EL (cell line): Measurements from ENCODE around the gene COMT.
A peak's percentile ranks its signal among the peaks of the same experiment; 100 is the strongest.

Source experiments
- DNase-seq: peaks from one replicate; pipeline ENCODE4 v3.0.0-alpha.2; 2016

COMT gene

GRCh38 chr22:19958083-19959042, 16.8 kb downstream of the COMT start:
- no peak for DNase-seq

DNA sequence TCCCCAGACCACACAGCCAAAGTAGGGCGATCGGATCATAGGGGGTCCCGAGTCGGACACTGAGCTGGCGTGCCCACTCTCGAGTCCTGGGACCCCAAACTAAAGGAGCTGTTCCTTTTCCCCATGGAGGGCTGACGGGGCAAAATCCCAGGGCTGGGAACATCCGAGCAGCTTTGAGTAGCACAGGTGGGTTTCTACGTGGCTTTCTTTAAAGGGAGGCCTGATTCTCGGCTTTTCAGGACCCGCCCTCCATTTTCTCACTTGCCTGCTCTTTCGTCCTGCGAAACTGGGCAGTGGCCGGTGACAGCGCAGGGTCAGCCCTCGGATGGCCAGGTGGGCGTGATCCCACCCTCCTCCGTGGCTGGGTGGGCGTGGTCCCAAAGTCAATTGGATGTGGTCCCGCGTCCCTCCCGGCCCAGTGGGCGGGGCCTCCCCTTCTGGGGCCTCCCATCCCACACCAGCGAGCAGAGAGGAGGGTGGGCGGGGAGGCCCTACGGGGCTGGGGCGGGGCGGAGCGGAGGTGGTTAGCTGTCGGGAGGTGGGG, 17.5 kb downstream of the COMT start:
- DNase-seq, result no peak

DNA sequence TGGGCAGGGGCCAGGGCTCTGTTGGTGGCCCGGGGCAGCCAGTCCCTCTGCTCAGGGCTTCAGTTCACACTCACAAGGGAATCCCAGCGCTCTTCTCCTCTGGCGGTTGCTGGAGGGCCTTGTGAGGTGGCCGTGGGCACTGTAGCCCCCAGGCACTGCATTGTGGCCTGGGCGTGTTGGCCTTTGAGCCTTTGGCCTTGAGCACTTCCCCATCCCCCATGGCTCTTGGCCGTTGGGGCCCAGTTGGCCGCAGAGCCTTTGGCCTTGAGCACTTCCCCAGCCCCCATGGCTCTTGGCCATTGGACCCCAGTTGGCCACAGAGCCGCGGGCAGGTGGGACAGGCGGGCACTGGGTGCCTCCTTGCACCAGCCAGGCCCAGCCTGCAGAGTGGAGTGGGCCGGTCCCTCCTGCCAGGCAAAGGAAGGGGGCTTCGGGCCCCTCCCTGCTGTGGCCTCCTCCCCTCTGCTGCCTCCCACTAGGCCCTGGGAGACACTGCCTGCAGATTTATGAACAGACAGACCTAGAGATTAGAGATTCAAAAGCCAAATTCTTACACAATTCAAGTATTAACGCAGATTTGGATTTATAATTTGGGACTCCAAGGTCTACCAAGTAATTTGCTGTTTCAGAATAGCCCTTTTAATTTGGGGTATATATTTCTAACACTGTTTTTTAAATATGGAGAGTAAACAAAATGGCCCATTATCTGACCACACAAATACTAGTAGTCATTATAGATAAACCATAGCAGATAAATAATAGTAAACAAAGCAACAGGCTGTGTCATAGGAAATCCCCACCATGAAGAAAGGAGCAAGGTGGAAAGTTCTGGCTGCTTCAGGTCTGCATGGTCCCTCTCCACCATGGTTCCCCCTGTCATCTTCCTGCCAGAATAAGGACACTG, 18.3 kb downstream of the COMT start:
- DNase-seq, result no peak

GRCh38 chr22:19960491-19961200, 19.1 kb downstream of the COMT start:
- DNase-seq, result no peak

GRCh38 chr22:19961201-19961580, 19.6 kb downstream of the COMT start:
- no peak for DNase-seq

DNA sequence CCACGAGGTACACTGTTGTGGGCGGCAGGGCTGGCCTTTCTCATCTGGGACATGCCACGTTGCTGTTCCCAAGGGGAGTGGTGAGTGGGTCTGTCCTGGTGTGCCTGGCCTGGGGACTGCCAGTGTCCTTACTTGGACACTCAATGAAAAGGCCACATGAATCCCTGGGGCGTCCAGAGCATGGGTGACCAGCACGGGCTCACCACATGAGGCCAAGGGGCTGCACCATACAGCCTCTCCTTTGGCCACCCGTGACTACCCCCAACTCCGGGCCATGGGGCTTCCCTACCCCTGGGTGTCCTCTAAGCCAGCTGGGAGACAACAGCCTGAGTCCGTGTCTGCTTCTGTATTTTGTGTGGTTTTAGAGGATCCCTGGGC, 20.3 kb downstream of the COMT start:
- DNase-seq, result no peak

DNA sequence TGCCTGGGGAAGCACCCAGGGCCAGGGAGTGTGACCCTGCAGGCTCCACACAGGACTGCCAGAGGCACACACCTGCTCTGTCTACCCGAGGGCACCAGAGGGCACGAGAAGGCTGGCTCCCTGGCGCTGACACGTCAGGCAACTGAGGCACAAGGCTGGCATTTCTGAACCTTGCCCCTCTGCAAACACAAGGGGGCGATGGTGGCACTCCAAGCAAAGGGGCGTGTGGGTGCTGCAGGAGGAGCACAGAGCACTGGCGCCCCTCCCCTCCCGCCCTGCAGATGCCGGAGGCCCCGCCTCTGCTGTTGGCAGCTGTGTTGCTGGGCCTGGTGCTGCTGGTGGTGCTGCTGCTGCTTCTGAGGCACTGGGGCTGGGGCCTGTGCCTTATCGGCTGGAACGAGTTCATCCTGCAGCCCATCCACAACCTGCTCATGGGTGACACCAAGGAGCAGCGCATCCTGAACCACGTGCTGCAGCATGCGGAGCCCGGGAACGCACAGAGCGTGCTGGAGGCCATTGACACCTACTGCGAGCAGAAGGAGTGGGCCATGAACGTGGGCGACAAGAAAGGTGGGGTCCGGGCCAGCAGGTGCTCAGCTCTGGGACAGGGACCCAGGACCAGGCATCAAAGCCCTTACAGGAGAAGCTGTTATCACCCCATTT, 20.8 kb downstream of the COMT start:
- DNase-seq, result peak; percentile 78

- DNase-seq, result peak; percentile 77
These were observed 21.6 kb downstream of the COMT start for GRCh38 chr22:19962909-19963806.

- no peak for DNase-seq
These were observed 22.5 kb downstream of the COMT start for GRCh38 chr22:19963863-19964642.

DNA sequence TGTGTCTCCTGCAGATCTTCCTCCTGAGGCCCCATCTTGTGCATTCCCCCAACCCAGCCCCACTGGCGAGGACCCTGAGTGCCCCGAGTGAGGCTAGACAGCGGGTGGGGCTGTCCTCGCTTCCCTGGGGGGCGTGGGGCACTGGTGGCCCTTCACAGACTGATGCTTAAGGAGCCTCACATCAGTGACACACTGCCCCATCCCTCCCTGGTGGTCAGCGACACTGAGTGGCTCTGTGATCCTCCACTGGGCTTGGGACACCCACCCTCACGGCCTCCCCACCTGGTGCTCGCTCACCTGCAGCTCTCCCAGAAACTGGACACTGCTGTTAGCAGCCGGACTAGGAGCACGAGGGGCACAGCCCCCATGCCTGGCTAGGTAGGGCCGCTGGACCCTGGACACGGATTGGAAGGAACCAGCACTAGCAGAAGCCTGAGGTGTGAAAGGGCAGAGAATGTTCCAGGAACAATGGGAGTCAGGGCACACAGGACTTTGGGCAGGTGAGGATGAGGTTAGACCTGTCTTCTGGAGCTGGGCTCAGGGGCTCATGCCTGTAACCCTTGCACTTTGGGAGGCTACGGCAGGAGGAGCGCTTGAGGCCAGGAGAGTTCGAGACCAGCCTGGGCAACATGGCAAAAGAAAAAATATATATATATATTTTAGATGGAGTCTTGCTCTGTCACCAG, 23.3 kb downstream of the COMT start:
- no peak for DNase-seq

GRCh38 chr22:19965771-19966709, 24.5 kb downstream of the COMT start:
- no peak for DNase-seq

GRCh38 chr22:19966908-19967750, 25.6 kb downstream of the COMT start:
- DNase-seq, result no peak

DNA sequence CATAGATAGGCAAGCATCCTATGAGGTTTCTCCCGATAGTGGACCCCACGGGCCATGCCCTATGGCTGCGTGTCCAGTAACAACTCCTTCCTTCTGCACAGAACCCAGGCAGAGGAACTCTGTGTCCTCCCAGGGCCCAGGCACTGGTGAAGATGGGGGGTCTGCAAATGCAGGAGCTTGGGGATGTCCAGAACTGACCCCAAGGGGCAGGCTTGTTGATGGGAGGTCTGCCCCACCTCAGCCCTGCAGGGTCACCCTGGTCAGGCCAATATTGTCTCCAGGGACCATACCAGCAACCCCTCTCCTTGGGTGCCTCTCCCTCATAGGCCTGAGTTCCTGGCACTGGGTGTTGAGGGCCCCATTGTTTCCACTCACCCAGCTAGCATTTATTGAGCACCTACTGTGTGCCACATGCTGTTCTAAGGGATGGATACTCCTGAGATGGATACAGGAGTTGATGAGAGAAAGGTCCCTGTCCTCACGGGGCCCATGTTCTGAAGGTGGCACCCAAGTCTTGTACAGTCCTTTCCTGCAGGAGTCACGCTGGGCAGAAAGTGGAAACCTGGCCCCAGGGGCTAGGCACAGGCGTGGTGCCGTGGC, 26.4 kb downstream of the COMT start:
- no peak for DNase-seq

DNA sequence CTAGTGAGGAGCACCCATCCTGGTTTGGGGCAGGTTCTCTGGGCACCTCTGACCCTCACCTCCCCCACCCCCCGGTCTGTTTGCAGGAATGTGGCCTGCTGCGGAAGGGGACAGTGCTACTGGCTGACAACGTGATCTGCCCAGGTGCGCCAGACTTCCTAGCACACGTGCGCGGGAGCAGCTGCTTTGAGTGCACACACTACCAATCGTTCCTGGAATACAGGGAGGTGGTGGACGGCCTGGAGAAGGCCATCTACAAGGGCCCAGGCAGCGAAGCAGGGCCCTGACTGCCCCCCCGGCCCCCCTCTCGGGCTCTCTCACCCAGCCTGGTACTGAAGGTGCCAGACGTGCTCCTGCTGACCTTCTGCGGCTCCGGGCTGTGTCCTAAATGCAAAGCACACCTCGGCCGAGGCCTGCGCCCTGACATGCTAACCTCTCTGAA, 26.9 kb downstream of the COMT start:
- no peak for DNase-seq

DNA sequence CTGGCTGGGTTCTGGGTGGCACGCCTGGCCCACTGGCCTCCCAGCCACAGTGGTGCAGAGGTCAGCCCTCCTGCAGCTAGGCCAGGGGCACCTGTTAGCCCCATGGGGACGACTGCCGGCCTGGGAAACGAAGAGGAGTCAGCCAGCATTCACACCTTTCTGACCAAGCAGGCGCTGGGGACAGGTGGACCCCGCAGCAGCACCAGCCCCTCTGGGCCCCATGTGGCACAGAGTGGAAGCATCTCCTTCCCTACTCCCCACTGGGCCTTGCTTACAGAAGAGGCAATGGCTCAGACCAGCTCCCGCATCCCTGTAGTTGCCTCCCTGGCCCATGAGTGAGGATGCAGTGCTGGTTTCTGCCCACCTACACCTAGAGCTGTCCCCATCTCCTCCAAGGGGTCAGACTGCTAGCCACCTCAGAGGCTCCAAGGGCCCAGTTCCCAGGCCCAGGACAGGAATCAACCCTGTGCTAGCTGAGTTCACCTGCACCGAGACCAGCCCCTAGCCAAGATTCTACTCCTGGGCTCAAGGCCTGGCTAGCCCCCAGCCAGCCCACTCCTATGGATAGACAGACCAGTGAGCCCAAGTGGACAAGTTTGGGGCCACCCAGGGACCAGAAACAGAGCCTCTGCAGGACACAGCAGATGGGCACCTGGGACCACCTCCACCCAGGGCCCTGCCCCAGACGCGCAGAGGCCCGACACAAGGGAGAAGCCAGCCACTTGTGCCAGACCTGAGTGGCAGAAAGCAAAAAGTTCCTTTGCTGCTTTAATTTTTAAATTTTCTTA, 27.8 kb downstream of the COMT start:
- DNase-seq, result no peak

DNA sequence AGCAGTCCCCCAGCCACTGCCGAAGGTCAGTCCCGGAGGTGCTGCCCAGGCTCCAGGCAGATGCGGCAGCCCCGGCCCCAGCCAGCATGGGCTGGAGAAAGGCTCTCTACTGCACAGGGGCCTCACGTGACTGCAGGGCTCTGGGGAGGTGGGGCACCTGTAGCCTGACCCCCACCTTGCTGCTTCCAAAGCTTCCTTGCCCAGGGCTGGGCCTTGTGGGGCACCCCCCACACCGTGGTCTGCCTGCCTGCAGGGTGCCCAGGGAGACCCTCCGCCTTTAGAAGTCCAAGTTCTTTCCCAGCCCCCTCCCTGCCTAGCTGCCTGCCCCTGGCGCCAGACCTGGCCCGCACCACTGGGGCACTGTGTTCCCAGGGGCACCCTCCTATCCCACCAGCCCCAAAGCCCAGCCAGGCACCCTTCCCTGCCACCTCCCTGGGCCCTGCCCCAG, 28.5 kb downstream of the COMT start:
- no peak for DNase-seq
